H1 (cell line): ENCODE data around the gene PGM1. TPM values are rescaled to one million over a fixed set of nuclear protein-coding genes. Genes with fewer than 3 reads are reported as not detected.

Experiments
- CBX8 ChIP-seq: fragments of 300-800, 300-1000 bp; sonication (generic); IDR thresholded peaks from 2 replicates; pipeline ENCODE4 v1.7.1; 2016; ENCODE audit warnings: low read depth, low read length, borderline replicate concordance
- SIRT6 ChIP-seq: IDR thresholded peaks from one replicate; pipeline ENCODE4 v1.7.1; 2012; ENCODE audit warnings: low read length, inconsistent platforms
- SRF ChIP-seq: IDR thresholded peaks from 2 replicates; pipeline ENCODE4 v1.6.1; 2011; ENCODE audit warnings: mild to moderate bottlenecking, low read depth, low read length, moderate library complexity
- TBP ChIP-seq: IDR thresholded peaks from 2 replicates; pipeline ENCODE4 v1.6.1; 2011; ENCODE audit warnings: low read depth, low read length, improper control_type of control experiment
- polyA plus RNA-seq, 7 experiments: library from polyadenylated mRNA; depleted of rRNA in 3 of 7; stranded (reverse) in 5 of 7; unstranded in 2 of 7; fragments of >200 nt in 5 of 7; fragments of 200-250 nt in 2 of 7; gene quantifications; 1 replicate in 5 of 7; 2 replicates in 1 of 7; 4 replicates in 1 of 7; pipeline versions ENCODE4 v1.2.1 to v1.2.3, GENCODE V29; 2011 to 2013; ENCODE audit warnings: missing spikeins in 2 of 7, mixed read lengths in 2 of 7
- total RNA-seq: library from RNA; stranded (reverse); fragmentation: NEBNext Ultra II Directional; extraction: Animal tissue kit (Norgen Biotek cat#: 25700); gene quantifications from 2 replicates; pipeline ENCODE4 v1.2.1, GENCODE V29; 2021

Gene PGM1
- total and polyA plus RNA-seq, 2 of the 8 experiments (the other 6 are each of a cell fraction or from before 2014, with no cell fraction given): 33.0 to 65.4 TPM

GRCh38 chr1:63601061-63601460, 7.8 kb downstream of the PGM1 start (continued):
- TF ChIP-seq CBX8: no peak
- TF ChIP-seq TBP: no peak
- TF ChIP-seq SIRT6: no peak
- TF ChIP-seq SRF: no peak
